ENCODE measurements around the gene PSMB8.
A peak's percentile ranks its signal among the peaks of the same experiment; 100 is the strongest.
"Not testable (repeated sequence)": the region's sequence is repeated elsewhere in the genome, so short reads cannot be mapped to it uniquely, and the experiment has no call there.

The PSMB8 gene

DNA sequence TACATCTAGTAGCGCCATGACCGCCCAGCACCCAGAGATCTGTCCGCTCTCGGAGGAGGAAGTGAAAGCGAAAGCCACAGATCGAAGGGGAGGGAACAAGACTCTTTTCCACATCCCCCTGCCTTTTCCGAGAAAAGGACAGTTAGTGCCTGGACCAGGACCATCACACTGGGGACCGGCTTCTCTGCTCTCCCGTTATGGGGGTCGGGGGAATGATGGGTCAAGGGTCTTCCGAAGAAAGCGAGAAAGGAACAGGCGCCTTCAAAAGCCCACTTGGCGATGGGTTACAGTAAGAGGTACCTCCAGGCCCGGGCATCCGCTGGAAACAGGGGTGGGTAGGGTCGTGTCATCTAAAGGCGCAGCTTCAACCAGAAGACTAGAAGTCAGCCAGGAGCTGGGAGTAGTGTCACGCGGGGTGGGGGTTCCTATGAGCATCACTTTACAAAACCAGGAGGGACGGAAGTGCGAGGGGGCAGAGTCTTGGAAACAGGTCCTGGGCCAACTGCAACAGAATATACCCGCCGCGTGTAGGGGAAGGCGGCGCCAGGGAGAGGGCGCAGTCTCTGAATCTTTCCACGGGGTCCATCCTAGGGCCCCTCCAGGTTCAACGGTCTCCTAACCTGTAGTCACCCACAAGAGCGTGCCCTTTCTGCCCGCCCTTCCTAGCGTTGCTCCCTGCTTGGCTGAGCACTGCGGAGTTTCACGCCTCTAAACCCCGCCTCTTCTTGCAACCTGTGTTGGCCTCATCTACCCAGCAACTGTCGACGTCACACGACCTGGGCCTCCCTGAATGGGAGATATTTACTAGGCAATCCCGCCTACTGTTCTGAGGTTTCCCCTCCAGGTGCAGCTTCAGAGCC is at the start of gene PSMB8:
PSMB8 (minus strand) TSS at position 69 of the 860 bp plus-strand sequence; CDS start at position 18, 51 bp downstream.
- peak; percentile 97 for DNase-seq

- no peak for DNase-seq
These were observed 47.0 kb upstream of the PSMB8 start for GRCh38 chr6:32890831-32891230.

GRCh38 chr6:32889533-32889932 is 45.7 kb upstream of the PSMB8 start:
- DNase-seq, result no peak

DNA sequence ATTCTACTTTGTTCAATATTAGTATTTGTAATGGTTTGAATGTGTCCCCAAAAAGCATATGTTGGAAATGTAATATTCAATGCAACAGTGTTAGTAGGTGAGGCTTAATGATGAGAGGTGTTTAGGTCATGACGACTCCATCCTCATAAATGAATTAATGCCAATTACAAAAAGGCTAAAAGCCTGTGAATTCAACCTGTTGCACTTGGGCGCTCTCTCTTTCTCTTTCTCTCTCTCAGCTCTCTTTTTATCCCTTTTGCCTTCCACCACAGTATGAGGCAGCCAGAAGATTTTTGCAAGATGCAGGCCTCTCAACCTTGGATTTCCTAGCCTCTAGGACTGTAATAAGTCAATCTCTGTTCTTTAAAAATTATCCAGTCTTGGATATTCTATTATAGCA is 44.7 kb upstream of the PSMB8 start:
- DNase-seq, result no peak

DNA sequence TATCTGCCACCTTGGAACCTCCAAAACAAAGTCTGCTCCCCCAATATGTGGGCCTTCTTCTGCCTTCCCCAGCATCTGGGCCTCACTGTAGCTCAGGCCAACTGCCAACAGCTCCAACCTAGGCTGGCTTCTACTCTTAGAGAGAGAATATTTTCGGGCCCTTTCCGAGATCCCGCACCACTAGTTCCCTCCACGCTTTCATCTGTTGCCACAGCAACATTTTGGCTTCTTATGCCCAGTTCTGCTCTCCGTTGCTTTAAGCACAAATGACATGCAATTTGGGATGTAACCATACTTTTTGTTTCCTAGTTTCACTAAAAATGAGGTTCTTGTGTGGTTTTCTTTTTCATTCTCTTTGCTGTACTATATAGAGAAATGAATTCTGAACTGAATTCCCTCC is 43.8 kb upstream of the PSMB8 start:
- no peak for DNase-seq

- DNase-seq, result no peak
These were observed 43.0 kb upstream of the PSMB8 start for GRCh38 chr6:32886681-32887383.

DNA sequence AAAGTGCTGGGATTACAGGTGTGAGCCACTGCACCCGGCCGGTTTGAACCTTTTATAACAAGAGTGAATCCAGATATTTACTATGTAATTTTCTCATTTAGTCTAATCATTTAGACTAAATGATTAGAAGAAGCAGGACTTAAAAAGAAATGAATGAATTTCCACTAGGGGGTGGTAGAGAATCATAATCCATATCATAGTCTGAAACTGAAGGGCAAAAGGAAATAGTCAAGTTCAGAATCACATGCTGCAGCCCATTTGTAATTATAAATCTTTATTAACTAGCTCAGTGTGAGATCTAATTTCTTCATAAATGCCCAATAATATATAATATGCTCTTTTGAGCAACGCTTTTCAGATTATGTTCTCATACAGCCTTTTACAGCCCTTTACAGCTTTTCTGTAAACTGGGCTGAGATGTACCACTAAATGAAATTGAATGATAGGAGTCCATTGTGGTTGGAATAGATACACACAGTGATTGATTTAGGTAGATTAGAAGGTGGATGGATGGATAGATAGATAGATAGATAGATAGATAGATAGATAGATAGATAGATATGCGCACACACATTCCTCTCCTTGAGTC is 41.9 kb upstream of the PSMB8 start:
- peak; percentile 45 for DNase-seq

DNA sequence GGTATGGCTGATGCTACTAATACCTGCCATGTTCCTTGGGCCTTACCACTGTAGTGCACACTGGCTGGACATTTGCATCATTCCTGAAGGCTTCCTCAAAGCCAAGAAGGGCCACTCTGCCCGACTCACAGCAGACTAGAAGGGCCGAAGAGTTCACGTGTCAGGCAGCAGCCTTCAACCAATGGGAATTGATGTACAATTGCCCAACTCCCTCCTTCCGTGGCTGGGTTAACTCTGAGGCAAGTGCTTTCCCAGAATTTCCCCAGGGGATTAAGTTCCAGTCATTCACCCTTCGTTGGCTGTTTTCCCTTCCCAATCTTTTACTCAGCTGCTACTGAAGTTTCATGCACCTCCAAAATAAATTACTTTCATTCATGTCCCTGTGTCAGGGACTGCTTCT is 39.9 kb upstream of the PSMB8 start:
- DNase-seq, result no peak

DNA sequence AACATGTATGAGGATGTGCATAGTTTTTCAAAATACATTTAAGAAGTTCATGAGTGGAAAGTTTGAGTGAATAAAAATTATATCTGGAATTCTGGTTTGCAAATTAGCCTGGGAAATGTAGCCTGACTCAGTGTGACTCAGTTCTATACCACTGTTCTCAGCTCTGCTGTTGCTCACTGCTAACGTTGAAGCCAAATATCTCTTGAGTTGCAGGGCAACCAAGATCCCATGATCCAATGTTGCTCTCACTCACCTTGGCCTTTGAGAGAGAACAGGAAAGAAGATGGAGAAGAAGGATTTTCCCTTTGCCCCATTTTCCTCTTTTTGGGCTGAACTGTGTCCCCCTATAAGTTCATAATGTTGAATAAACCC is 39.0 kb upstream of the PSMB8 start:
- no peak for DNase-seq

DNA sequence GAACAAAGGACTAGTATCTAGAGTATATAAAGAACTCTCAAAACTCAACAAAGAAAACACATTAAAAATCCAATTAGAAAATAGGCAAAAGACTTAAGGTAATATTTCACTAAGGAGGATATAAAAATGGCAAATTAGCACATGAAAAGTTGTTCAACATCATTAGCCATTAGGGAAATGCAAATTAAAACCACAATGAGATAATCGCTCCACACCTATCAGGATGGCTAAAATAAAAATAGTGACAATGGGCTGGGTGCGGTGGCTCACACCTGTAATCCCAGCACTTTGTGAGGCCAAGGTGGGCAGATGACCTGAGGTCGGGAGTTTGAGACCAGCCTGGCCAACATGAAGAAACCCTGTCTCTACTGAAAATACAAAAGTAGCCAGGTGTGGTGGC is 37.1 kb upstream of the PSMB8 start:
- DNase-seq, result not testable (repeated sequence)

DNA sequence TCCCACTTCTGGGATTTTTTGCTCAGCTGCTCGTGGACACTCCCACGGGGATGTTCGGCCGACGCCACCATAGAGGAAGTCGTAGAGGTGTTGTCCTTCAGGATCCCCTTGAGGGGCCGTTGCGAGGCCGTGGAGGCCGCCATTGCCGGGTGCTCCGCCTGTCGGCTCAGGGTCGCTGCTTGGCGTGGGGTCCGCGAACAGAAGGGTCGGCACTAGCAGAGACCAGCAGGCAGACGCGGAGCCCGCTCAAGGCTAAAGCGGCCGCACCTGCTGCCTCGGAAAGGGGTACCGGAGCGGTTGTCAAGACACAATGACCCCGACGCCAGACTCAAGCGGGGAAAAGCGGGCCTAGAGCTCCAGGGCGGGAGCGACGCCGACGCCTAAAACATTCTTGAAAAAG is 35.8 kb upstream of the PSMB8 start:
- DNase-seq, result no peak

DNA sequence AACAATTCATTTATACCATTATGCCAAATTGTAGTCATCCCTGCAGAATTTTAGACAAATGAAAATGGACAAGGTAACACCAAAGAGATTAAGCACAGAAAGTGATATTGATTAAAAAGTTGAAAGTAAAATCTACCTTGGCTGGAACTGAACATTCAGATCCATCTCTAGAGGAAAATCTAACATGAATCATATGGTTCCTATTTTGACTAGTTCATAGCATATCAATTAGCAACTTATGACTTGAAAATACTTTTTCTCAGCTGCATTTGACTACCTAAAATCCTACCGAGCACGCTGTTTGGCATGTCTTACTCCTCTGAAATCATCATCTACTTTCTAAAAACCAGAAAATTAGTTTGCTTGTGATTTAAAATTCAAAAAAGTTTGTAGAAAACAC is 32.8 kb upstream of the PSMB8 start:
- no peak for DNase-seq

DNA sequence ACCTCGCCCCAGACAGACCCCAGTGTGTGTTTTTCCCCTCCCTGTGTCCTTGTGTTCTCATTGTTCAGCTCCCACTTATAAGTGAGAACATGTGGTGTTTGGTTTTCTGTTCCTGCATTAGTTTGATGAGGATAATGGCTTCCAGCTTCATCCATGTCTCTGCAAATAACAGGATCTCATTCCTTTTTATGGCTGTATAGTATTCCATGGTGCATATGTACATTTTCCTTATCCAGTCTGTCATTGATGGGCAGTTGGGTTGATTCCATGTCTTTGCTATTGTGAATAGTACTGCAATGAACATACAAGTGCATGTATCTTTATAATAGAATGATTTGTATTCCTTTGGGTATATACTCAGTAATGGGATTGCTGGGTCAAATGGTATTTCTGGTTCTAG is 30.1 kb upstream of the PSMB8 start:
- DNase-seq, result not testable (repeated sequence)

DNA sequence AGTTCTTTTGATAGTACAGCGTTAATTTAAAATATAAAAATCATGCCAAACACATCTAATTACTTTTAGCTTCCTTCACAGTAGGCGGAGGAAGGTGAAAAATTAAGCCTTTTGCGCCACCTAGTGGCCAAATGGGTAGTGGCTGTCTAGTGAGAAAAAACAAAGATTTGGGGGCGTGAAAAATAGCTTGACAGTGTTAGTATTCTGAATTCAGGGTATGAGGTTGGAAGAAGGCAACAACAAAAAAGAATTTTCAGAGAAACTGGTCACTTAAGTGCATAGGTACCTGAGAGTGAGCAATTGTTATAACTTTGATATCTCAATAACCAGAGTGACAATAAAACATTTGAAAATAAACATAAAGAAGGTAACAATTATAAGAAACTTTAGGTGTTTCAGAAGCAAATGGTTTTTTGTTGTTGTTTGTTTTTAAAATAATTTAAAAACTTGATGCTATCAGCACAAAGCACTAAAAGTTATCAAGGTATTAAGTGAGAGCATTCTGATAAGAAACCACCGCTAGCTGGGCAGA is 24.5 kb upstream of the PSMB8 start:
- DNase-seq, result peak; percentile 42

GRCh38 chr6:32867554-32868256 is 23.9 kb upstream of the PSMB8 start:
- no peak for DNase-seq

- no peak for DNase-seq
These were observed 23.2 kb upstream of the PSMB8 start for GRCh38 chr6:32867022-32867477.

DNA sequence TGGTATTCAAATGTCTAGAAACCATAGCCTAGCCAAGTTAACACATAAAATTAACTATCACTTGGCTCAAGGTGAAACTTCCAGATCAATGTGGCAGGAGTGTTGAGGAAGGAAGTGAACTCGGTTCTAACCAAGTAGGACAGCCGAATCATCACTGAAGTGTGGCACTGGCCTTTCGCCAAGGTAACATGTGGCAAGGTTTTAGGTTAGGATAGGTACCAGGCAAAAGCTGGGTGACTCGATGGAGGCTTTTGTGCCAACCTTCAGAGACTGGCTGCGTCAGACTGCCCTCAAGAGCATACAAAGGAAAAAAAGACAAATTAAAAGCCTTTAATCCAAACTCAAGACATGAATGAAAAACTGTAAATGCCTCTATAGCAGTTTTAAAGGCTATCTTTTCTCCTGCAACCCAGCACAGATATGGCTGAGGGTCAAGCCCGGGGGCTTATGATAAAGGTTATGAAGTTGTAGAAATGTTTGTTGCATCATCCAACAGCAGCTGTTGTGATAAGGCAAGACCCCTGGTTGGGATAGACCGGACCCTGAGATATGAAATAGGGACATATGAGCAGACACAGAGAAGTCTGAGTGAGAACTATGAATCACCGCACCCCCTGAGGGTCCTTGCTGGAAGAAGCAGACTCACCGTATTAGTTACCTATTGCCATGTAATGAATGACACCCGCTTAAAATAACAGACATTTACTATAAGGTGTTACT is 22.0 kb upstream of the PSMB8 start:
- no peak for DNase-seq

DNA sequence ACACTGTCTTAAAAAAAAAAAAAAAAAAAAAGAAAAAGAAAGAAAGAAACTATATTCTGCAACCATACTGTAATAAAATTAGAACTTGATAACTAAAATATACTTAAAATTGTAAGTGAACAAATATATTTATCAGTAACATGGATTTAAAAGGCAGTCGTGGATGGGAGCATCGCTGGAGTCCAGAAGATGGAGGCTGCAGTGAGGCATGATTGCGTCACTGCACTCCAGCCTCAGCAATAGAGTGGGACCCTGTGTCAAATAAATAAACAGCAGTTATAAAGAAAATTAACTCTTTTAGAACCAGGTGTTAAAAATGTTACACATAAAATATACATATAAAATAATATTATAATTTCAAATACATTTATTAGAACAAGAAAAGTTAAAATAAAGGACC is 18.9 kb upstream of the PSMB8 start:
- DNase-seq, result no peak

DNA sequence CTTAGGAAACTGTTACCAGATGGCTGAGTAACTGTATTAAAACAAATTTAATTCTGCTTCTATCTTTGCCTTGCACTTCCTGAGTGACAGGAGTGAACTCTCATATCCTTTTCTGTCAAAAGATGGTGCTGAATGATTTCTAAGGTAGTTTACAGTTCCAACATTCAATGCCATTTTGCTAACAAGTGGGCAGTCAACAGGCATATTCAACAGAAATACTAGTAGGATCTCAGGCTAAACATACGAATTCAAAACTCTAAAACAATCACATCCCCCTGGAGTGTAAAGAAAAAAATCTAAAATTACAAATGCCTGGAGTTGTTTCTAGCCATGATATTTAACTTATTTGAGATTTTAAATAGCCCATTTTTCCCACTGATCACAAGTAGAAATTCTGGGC is 16.8 kb upstream of the PSMB8 start:
- no peak for DNase-seq

- DNase-seq, result no peak
These were observed 14.3 kb upstream of the PSMB8 start for GRCh38 chr6:32858194-32858593.

DNA sequence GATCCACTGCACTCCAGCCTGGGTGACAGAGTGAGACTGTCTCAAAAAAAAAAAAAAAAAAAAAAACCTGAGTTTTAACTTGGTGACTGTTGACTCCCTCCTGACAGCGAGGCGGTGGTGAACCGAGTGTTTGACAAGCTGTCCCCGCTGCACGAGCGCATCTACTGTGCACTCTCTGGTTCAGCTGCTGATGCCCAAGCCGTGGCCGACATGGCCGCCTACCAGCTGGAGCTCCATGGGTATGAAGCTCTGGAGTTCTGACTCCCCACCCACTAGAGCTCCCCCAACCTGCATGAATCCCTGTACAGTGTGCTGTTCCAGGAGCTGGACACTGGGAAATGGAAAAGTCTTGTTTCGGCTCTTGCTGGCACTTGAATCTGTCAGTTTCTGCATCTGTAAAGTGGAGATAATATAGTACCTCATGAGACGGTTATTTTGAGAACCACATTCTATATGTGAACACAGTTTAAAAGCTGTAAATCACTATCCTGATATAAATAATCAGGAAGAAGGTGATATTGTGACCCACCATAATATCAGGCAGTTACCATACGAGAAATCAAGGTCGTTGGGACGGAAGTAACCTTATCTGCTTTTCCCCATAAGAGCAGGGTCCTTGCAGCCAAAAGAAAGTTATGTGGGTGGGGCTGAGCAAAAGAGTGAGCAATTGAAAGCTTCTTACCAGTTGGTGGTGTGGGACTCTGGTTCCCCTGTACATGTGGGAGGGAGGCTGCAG is 13.5 kb upstream of the PSMB8 start:
- no peak for DNase-seq

Measured in NCI-H774 (cell line).